HG03378 (cell line): ENCODE data around the gene TSPAN8.
"Not testable (repeated sequence)": the region's sequence is repeated elsewhere in the genome, so short reads cannot be mapped to it uniquely, and the experiment has no call there.

Experiments used
- ATAC-seq: cut with Tn5 transposase; IDR thresholded peaks from one replicate; pipeline ENCODE4 v1.9.1; 2021; ENCODE audit warnings: mild to moderate bottlenecking, moderate library complexity; ENCODE audit not compliant: unreplicated experiment

TSPAN8 gene

DNA sequence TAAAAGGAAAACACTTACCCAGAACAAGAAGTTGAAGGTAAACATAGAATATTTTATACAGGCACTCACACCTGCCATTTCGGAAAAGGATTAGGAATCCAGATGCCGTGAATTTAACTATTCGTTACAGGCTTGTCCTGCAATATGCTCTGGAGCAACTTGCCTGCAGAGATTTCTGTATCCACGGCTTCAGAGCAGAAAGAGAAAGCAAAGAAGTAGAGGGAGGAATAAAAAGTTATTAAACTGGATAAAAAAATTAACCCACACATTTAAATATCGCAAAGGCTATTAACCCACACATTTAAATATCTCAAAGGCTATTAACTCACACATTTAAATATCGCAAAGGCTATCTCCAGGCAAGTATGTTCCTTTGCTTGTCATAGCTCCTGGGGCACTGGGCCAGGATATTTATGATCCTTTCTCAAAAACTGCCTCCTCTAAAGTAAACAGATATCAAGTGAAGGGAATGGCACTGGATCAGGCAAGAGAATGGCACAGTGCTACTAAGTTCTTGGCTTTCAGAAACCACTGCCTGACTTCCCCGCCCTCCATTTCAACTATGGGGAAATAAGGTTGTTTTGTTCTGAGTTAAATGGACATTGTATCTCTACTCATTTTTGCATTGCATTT is at the start of gene TSPAN8:
Gene TSPAN8 (minus strand): TSS at position 399 of the 633 bp plus-strand sequence. CDS start 321 bp downstream, at position 78.
- no peak for ATAC-seq

DNA sequence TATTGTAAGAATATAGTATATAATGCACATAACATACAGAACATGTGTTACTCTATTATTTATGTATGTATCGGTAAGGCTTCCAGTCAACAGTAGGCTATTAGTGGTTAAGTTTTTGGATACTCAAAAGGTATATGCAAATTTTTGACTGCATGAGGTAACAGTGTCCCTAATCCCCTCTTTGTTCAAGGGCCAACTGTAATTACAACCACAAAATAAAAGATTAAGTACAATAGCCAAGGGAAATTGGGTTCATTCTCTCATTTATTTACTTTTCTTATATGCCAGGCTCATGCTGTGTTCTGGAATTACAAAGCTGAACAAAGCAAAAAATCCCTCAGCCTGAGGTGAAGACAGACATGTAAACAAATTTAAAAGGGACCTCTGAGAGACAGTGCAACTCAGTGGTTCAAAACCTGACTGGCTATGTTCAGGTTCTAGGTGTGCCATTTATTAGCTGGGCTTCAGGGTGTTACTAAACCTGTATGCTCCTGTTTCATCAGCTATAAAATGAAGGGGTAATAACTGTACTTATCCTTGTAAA is 43.4 kb upstream of the TSPAN8 start:
- no peak for ATAC-seq

DNA sequence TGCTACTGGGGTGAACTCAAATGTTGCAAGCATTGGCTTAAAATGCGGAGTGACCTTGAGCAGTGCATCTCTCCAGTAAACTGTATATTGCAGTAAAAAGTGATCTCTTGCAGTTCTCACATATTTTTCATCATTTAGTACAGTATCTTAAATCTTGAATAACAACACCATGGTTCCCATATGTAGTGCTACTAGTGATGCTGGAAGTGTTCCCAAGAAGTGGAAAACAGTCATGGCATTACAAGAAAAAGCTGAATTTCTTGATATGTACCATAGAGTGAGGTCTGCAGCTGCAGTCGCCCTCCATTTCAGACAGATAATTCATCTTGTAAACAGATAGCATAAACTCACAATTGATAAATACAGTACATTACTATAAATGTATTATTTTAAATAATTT is 42.9 kb upstream of the TSPAN8 start:
- ATAC-seq: no peak

DNA sequence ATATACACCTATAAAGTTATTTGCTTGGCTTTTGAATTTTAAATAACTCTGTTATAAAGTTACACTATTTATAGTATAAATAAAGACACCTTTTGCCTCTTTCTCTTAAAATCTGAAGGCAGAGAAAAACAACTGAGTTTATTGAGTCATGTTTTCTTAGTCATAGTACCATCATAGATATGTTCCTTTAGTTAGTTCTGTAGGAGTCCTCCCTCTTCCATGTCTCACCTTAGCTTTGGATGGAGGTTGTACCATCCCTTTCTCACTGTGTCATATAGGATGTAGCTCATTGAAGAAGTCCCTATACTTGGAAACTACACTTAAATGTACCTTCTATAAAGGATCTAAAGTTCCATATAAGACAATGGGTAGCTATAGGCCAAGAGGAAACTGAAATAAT is 39.7 kb upstream of the TSPAN8 start:
- no peak for ATAC-seq

DNA sequence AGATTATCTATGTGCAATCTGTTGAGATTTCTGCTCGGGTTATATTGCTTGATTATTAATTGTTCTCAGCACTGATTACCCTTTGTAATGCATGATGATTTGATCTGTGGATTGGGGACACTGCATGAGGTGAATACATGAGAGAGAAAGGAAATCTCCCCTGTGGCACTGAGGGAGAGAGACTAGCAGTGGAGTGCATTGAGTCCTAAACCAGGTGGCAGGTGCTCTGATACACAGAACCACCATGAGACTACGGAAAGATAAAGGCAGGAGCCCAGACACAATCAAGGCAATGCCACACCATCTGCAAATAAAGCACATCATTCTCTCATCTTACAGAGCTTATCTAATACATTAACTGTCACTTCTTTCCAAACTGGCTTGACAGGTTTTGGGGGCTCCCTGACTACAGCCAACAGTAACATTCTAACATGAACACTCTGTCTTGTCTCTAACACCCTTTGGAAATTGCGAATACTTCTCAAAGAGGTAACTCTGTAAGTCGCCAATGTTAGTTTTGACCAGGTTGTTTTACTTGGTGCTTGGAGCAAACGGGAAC is 37.6 kb upstream of the TSPAN8 start:
- ATAC-seq: no peak

DNA sequence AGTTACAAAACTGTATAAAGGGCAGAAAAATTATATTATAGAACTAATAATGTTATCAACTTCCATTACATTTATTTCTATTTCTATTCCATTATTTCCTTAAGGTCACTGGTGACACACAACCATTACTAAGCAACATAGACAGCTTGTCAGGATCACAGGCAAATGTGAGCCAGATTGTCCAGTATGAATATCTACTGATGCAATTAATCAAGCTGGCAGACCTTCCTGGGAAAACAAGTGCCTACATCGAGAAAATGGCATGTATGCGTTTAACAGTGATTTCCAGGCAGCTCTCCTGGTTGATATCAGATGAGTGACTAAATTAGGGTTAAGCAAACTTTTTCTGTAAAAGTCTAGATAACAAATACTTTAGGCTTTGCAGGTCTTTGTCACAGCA is 36.9 kb upstream of the TSPAN8 start:
- ATAC-seq: no peak

DNA sequence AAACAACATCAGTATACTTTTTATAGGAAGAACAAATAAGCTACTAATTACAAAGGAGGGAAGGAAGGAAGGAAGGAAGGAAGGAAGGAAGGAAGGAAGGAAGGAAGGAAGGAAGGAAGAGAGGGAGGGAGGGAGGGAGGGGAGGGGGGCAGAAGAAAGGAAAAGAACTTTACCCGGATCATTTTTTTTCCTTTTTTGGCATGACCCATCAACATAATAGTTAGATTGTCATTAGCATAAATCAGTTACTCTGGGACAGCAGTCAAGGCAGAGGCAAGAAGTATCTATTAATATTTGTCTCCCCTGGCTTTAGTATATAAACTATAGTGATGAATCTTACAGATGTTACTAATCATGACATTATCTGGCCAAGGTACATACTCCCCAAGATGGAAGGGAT is 35.2 kb upstream of the TSPAN8 start:
- no peak for ATAC-seq

DNA sequence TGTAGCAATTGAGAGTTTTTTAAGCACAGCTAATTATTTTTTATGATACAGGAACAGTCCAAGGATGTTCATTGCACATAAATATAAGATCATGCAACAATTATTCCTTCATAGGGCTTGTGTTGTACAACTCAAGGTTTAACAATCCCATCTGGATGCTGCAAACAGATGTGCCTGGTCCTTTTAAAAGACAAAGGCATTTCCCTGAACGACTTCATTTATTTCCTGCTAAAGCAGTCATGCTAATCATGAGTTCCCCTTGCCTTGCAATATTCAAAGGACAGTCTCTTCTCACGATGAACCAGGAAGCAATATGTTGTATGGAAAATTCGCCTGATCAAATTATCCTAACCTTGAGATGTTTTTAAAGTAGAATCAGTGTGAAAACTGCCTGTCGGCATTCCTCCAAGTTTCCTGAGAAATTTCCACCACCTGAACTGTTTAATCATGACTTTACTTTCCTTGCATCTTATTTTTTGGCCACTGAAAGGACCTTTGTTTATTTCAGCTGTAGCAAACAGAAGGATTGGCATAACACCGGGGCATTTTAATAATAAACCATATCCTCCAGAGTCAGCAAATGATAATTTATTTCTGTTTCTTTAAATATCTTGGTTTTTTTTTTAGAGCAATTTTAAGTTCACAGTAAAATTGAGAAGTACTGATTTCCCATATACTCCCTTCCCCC is 33.9 kb upstream of the TSPAN8 start:
- no peak for ATAC-seq

DNA sequence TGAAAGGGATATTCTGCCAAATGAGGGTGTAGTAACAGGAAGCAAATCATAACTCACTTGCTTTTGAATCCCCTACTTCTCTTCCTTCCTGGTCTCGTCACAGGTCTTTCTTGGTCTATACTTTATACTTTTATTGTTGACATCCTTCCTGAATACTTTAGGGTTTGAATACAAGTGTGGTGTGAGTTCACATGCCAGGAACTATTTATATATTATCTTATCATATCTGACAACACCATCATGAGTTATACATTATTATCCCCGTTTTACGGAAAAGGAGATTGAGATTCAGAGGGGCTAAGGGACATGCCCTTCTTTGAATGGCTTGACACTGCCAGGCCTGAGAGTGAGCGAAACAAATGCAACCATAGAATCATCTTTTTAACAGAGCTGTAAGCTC is 33.0 kb upstream of the TSPAN8 start:
- ATAC-seq: no peak

DNA sequence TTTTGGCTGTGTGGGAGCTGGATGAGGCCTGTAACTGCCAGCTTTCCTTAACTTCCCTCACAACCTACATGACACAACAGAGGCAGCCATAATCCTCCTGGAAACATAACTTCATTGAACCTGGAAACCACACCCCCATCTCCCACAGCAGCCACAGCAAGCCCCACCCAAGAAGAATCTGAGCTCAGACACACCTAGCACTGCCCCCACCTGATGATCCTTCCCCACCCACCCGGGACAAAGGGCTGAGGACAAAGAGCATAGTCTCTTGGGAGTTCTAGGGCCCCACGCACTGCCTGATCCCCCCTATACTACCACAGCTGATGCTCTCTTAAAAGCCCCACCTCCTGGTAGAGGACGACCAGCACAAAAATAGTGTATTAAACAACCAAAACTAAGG is 29.6 kb upstream of the TSPAN8 start:
- ATAC-seq: no peak

DNA sequence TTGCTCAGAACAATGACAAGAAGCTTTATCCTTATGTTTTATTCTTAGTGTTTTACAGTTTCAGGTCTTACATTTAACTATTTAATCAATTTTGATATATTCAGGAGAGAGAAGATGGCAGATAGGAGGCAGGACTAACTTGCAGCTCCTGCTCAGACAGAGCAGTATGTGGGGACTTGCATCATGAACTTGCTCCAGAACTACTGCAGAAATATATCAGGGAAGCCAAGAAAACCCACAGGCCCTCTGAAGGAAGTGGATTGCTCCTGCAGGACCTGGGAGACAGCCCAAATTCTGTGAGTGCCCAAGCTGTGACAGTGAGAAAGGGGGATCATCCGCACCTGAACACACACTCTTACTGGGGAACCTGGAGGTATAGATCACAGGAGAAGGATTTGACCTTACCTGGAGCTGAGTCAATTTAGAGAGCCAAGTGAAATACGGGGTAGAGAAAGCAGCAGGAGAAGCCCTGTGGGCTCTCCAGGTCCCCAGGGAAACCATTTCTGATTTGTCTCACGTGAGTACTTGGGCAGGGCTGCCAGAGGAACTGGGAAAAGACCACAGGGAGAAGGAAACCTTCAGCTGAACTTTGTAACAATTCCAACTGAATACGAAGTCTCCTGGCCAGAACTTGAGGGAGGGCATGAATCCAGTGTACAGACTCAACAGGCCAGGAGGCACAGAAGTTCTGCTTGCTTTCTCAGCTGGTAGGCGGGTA is 28.9 kb upstream of the TSPAN8 start:
- no peak for ATAC-seq

DNA sequence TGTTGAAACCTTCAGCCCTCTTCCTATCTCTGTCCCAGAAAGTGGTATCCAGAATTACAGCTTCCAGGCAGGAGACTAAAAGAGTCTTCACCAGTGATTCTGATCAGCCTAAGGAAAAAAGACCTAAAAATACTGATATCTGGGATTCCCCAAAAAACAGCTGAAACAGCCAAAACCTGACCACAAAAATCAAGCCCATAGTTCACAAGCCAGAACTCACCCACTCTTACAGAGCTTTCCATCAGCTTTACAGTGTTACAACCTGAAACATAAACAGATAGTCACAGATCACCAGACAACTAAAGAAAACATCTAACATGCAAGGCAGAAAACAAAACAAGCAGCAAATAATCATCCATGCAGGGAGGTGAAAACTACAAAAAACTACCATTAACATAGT is 26.0 kb upstream of the TSPAN8 start:
- no peak for ATAC-seq

DNA sequence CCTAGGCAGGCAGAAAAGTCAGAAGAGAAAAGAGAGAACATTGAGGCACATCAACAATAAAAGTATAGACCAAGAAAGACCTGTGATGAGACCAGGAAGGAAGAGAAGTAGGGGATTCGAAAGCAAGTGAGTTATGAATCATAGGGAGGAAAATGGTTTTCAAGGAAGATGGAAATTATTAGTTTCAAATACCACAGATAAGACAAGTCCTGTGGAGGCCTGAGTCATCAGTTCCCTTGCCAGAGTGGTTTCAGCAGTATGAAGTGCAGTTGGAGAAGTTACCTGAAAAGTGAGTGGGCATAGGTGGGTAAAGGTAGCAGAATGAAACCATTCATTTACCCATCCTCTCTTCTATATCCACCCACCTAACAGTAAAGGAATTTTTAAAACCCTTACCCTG is 25.2 kb upstream of the TSPAN8 start:
- ATAC-seq: no peak

DNA sequence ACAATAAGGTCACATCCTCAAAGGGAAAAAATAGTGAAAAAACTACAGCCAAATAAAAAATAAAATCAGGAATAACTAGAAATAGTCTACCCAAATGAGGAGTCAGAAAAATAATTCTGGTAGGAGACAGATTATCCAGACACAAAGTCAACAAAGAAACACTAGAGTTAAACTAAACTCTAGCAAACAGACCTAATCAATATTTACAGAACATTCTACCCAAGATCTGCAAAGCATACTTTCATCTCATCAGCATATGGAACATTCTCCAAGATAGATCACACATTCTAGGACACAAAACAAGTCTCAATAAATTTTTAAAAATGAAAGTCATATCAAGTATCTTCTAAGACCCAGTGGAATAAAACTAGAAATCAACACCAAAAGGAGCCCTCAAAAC is 20.4 kb upstream of the TSPAN8 start:
- ATAC-seq: no peak

DNA sequence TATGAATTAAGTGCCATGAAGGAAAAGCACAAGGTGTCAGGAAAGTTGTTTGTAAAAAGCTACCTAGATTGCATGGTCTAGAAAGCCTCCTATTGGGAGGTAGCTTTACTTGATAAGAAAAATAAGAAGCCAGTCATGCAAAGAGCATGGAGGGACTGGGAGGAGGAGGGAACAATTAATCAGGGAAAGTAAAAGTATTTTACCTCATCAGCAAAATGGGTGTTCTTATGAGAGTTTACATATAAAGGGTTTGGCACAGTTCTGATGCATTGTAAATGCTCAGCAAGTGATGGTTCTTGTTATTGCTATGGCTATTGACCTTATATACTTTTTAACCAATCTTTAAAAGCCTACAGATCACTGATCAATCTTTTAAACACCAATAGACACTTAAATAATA is 17.0 kb upstream of the TSPAN8 start:
- ATAC-seq: no peak

DNA sequence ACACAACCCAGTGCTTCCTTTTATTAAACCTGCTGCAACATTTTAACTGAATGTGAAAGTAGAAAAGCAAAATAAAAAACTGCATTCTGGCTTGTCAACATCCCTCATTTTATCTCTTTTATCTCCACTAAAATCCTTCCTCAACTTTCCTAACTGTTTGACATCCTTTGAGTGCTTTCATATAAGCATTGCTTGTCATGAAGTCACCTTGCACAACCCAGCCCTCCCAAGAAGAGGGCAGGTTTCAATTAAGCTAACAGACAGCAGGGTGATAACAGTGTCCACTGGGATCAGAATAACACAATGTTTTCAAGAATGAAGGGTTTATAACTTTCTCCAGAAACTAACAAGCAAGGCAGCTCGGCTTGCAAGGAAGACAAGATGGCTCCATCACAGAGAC is 16.3 kb upstream of the TSPAN8 start:
- no peak for ATAC-seq

DNA sequence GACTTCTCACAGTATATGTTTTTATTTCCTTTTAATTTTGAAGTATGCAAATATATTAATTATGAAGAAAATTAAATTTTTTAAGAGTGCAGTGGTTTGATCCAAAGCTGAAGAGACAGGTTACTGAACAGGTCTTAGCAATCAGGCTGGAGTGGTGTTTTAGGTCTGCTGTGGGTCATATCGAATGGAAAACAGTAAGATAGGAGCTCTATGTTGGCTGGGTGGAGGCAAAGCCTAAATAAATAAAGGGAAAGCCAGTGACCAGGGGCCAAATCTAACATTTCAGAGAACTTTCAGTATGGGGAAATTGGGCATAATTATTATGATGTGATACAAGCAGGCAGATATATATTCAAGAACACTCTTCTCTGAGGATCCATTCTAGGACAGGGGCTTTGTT is 12.7 kb upstream of the TSPAN8 start:
- no peak for ATAC-seq

DNA sequence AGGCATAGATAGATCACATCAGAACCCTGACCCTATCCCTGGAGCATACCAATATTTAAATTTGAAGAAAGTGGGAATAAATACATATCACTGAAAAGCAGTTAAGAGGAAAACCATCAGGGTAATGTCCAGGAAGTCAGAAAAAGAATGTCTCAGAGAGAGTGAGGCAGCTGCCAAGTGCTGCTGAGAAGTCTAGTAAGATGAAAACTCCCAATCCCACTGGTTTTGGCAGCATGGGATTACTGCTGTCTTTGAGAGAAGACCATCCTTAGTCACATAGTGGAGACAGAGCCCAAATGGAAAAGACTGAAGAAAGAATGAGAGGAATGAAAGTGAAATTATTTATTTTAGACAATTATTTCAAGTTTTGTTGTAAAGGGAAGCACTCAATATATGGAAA is 11.5 kb upstream of the TSPAN8 start:
- no peak for ATAC-seq

DNA sequence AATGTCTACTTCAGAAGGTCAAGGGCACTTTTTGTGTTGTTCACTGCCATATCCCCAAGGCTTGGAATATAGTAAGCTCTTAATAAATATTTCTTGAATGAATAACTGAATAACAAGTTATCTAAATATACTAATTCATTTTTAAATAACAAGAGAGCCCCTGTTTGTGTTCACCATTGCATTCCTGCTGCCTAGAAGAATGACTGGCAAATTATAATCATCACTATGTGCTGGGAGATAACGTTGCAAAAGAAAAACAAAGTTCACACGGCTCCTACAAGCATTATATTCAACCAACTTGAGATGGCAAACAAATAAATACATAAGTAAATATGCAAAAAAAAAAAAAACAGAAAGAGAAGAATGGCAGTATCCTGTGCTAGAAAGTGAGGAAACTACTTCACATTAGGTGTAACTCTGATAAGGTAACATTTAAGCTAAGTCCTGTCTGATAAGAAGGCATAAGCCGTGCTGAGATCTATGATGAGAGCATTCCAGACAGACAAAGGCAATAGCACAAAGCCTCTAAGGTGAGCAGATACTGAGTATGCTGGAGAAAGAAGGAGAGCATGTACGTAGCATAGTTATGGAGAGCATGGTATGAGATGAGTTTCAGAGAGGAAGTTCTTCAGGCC is 9.2 kb upstream of the TSPAN8 start:
- ATAC-seq: no peak

DNA sequence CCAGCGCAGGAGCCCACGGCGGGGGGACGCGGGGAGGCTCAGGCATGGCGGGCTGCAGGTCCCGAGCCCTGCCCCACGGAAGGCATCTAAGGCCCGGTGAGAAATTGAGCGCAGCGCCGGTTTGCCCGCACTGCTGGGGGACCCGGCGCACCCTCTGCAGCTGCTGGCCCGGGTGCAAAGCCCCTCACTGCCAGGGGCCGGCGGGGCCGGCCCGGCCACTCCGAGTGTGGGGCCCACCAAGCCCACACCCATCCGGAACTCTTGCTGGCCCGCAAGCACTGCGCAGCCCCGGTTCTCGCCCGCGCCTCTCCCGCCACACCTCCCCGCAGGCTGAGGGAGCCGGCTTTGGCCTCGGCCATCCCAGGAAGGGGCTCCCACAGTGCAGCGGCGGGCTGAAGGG is 8.5 kb upstream of the TSPAN8 start:
- ATAC-seq: no peak

DNA sequence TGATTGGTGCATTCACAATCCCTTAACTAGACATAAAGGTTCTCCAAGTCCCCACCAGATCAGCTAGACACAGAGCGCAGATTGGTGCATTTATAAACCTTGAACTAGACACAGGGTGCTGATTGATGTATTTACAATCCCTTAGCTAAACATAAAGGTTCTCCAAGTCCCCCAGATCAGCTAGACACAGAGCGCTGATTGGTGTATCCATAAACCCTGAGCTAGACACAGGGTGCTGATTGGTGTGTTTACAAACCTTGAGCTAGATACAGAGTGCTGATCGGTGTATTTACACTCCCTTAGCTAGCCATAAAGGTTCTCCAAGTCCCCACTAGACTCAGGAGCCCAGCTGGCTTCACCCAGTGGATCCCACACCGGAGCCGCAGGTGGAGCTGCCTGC is 8.0 kb upstream of the TSPAN8 start:
- not testable (repeated sequence) for ATAC-seq
